H1 (cell line): Measurements from ENCODE around the gene ILF3.

Source experiments
- BRCA1 ChIP-seq: IDR thresholded peaks from 2 replicates; pipeline ENCODE4 v1.6.1; 2012; ENCODE audit warnings: low read depth, low read length, improper control_type of control experiment
- CTCF ChIP-seq, 3 experiments: IDR thresholded peaks; 1 replicate in 2 of 3; 2 replicates in 1 of 3; pipeline versions ENCODE4 v1.5.1 to v1.6.1; 2011; ENCODE audit warnings: low read length in 3 of 3, mild to moderate bottlenecking in 3 of 3, inconsistent platforms in 2 of 3, low read depth in 1 of 3, moderate library complexity in 1 of 3; ENCODE audit not compliant: insufficient read depth in 1 of 3; ENCODE audit errors: control extremely low read depth in 1 of 3
- POLR2A ChIP-seq, 2 experiments: IDR thresholded peaks; 1 replicate in 1 of 2; 2 replicates in 1 of 2; pipeline ENCODE4 v1.6.1; 2011; ENCODE audit warnings: low read depth in 2 of 2, low read length in 2 of 2, mild to moderate bottlenecking in 2 of 2; ENCODE audit errors: control extremely low read depth in 1 of 2

GRCh38 chr19:10726268-10726667 is 72.1 kb downstream of the ILF3 start:
- no peak for TF ChIP-seq POLR2A (IDR thresholded peaks at IDR 0.05; ENCODE audit: control extremely low read depth in 1 of 2, low read depth in 2 of 2, low read length in 2 of 2)
- no peak for TF ChIP-seq CTCF (IDR thresholded peaks at IDR 0.05; ENCODE audit: control extremely low read depth in 1 of 3, insufficient read depth in 1 of 3, low read depth in 1 of 3, low read length in 3 of 3)
- TF ChIP-seq BRCA1: no peak
